A673 (cell line): ENCODE measurements around the gene HLA-B. TPM values are rescaled to one million over a fixed set of nuclear protein-coding genes. Genes with fewer than 3 reads are reported as not detected.

Experiments used
- BruUV-seq: library from RNA; stranded (reverse); fragments of 400-500 nt; replicated peaks from 2 replicates; lab custom pipeline; 2021; lab: Mats Ljungman, UMichigan
- CTCF ChIA-PET: fragments of 300-600 bp; sonication (Branson Sonifier 250); formaldehyde crosslinking; loops from one replicate; lab custom pipeline; 2022; ENCODE audit warnings: antibody characterized with exemption; lab: Charles Lee
- POLR2A ChIA-PET: fragments of 300-600 bp; sonication (Branson Sonifier 250); formaldehyde crosslinking; loops from one replicate; lab custom pipeline; 2022; ENCODE audit warnings: antibody characterized with exemption; ENCODE audit not compliant: low non-redundant PET; lab: Charles Lee
- DNase-seq: peaks from one replicate; pipeline ENCODE4 v3.0.0-alpha.2; 2015; ENCODE audit warnings: low spot score
- H3K27ac ChIP-seq: fragments of 200-600 bp; sonication (generic); 2 replicates; pipeline ENCODE4 v1.5.1; 2016; ENCODE audit warnings: mixed run types, low read depth, mild to moderate bottlenecking, mixed read lengths, antibody characterized with exemption, low read length; ENCODE audit not compliant: poor library complexity, severe bottlenecking
- H3K27me3 ChIP-seq: fragments of 200-600 bp; sonication (generic); replicated peaks from 2 replicates; pipeline ENCODE4 v1.6.1; 2017; ENCODE audit warnings: mixed run types, low read depth, mild to moderate bottlenecking, mixed read lengths, antibody characterized with exemption, low read length; ENCODE audit not compliant: insufficient read depth, poor library complexity
- H3K36me3 ChIP-seq: fragments of 200-600 bp; sonication (generic); 2 replicates; pipeline ENCODE4 v1.6.1; 2016; ENCODE audit warnings: mixed run types, mild to moderate bottlenecking, mixed read lengths, antibody characterized with exemption, low read length; ENCODE audit not compliant: insufficient read depth, poor library complexity, severe bottlenecking
- H3K4me1 ChIP-seq: fragments of 200-600 bp; sonication (generic); 2 replicates; pipeline ENCODE4 v1.6.1; 2017; ENCODE audit warnings: mixed run types, mild to moderate bottlenecking, mixed read lengths, antibody characterized with exemption, low read length; ENCODE audit not compliant: insufficient read depth, poor library complexity, severe bottlenecking
- H3K4me3 ChIP-seq: fragments of 200-600 bp; sonication (generic); 2 replicates; pipeline ENCODE4 v1.5.1; 2016; ENCODE audit warnings: low read depth, mixed run types, mild to moderate bottlenecking, mixed read lengths, low read length; ENCODE audit not compliant: poor library complexity, severe bottlenecking
- H3K9me3 ChIP-seq: fragments of 200-600 bp; sonication (generic); 2 replicates; pipeline ENCODE4 v1.6.1; 2016; ENCODE audit warnings: mixed run types, low read depth, mild to moderate bottlenecking, mixed read lengths, antibody characterized with exemption, low read length; ENCODE audit not compliant: poor library complexity, severe bottlenecking
- EZH2 ChIP-seq: fragments of 200-600 bp; sonication (generic); IDR thresholded peaks from 2 replicates; pipeline ENCODE4 v1.6.1; 2017; ENCODE audit warnings: borderline replicate concordance, low read depth, mild to moderate bottlenecking, mixed read lengths, antibody characterized with exemption, low read length; ENCODE audit not compliant: poor library complexity, severe bottlenecking
- intact Hi-C: fragments of 100-400 bp; cut with micrococcal nuclease; formaldehyde crosslinking; loops from one replicate; pipeline ENCODE4 v1.10.0; 2022; ENCODE audit not compliant: unreplicated experiment
- total RNA-seq: library from RNA; stranded (reverse); gene quantifications from 2 replicates; pipeline ENCODE4 v1.2.3, GENCODE V29; 2021
- TF ChIP-seq, protein P1 (sequence below): fragments of 300-800, 200-600 bp; sonication (generic); conservative IDR thresholded peaks from 2 replicates; pipeline ENCODE4 v1.5.1; 2017; ENCODE audit warnings: low read depth, mild to moderate bottlenecking, antibody characterized with exemption, low read length, moderate library complexity, mixed read lengths

The HLA-B gene
- total RNA-seq, 1 experiment from 2014 or later, result 27.3 TPM

DNA sequence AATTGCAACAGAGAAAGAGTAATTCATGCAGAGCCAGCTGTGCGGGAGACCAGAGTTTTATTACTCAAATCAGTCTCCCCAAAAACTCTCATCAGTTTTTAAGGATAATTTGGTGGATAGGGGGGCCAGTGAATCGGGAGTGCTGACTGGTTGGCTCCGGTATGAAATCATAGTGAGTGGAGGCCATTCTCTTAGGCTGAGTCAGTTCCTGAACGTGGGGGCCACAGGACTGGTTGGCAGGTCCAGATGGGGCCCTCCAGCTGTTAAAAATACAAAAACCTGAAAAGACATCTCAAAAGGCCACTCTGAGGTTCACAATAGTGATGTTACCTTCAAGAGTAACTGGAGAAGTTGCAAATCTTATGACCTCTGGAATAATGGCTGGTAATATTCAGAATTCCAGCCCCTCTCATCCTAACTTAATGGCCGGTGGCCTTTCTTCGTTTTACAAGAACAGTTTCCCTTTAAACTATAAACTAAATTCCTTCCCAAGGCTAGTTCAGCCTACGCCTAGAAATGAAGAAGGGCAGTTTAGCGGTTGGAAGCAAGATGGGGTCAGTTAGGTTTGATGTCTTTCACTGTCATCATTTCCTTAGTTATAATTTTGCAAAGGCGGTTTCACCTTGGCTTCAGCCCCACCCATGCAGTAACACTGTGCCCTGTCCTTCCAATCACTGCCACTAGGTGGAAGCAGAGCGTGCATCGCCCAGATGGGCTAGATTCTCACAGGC lies 39.6 kb upstream of the HLA-B start:
- Histone ChIP-seq H3K4me3 (no peak overlapping the region), H3K27ac (no peak overlapping the region), H3K4me1 (peaks cover 7% of the 10 kb centered on the region), H3K27me3 (no peaks in the 10 kb centered on the region), H3K9me3 (no peaks in the 10 kb centered on the region), H3K36me3 (no peaks in the 10 kb centered on the region)
- TF ChIP-seq, protein P1, sequence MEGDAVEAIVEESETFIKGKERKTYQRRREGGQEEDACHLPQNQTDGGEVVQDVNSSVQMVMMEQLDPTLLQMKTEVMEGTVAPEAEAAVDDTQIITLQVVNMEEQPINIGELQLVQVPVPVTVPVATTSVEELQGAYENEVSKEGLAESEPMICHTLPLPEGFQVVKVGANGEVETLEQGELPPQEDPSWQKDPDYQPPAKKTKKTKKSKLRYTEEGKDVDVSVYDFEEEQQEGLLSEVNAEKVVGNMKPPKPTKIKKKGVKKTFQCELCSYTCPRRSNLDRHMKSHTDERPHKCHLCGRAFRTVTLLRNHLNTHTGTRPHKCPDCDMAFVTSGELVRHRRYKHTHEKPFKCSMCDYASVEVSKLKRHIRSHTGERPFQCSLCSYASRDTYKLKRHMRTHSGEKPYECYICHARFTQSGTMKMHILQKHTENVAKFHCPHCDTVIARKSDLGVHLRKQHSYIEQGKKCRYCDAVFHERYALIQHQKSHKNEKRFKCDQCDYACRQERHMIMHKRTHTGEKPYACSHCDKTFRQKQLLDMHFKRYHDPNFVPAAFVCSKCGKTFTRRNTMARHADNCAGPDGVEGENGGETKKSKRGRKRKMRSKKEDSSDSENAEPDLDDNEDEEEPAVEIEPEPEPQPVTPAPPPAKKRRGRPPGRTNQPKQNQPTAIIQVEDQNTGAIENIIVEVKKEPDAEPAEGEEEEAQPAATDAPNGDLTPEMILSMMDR, result peak; percentile 89
- TF ChIP-seq EZH2, result no peak
- ChIA-PET CTCF (no interaction called here), POLR2A (interaction anchor here (0.6 kb wide), 1 partner anchor 782 kb away, joined by 6 read pairs; no protein-coding TSS in a partner anchor)
- DNase-seq, result peak; percentile 82
- no TSS peak for BruUV-seq
- intact Hi-C loops, result no loop called here

DNA sequence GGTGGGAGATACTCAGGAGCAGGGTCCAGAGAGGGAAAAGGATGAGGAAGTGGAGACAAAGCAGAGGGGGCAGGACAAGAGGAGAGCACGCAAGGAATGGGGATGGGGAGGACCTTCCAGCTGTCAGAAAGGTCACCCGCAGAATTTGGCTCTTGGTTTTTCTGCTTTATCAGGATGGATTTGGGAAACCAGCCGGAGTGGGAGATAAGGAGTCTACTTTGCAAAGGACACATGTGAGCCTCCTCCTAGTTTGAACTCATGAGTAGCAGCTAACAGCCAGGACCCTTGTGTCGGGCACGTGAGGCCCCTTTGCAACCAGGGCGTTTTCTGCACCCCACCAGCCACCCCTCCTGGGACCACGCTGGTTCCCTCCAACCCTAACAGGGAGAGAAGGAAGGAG lies 38.9 kb upstream of the HLA-B start:
- no peaks in the 10 kb centered on the region for H3K9me3 ChIP-seq
- no peaks in the 10 kb centered on the region for H3K4me1 ChIP-seq
- DNase-seq, result no peak
- intact Hi-C loops, result no loop called here
- CTCF ChIA-PET, result no interaction called here
- H3K27ac ChIP-seq, result no peak overlapping the region
- H3K4me3 ChIP-seq, result no peak overlapping the region
- TF ChIP-seq EZH2, result no peak
- TF ChIP-seq, protein P1, result no peak
- POLR2A ChIA-PET, result no interaction called here
- H3K36me3 ChIP-seq, result no peaks in the 10 kb centered on the region
- no peaks in the 10 kb centered on the region for H3K27me3 ChIP-seq
- no TSS peak for BruUV-seq

DNA sequence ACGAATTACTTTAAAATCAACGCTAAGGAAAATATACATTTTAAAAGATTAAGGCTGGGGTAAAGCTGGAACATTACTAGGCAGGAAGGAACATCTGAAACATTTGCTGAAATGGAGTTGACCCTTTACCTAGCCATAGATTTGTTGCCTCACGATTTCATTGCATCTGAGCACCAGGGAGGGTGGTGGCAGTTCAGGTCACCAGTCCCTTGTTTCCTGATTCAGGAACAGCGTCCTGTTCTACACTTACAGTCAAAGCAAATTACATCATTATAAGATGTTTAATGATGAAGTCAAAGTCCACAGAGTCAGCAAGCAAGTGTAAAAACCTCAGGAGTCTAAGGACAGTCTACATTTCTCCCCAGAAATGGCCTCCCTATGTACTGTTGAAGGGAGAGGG lies 37.4 kb upstream of the HLA-B start:
- POLR2A ChIA-PET, result interaction anchor here (0.5 kb wide), 1 partner anchor 257 kb away, joined by 7 read pairs; no protein-coding TSS in a partner anchor
- H3K9me3 ChIP-seq, result no peaks in the 10 kb centered on the region
- intact Hi-C loops, result no loop called here
- H3K36me3 ChIP-seq, result no peaks in the 10 kb centered on the region
- no peak for DNase-seq
- TF ChIP-seq, protein P1, result no peak
- TF ChIP-seq EZH2, result no peak
- no peak overlapping the region for H3K4me3 ChIP-seq
- no peaks in the 10 kb centered on the region for H3K27me3 ChIP-seq
- BruUV-seq, result no TSS peak
- H3K27ac ChIP-seq, result no peak overlapping the region
- CTCF ChIA-PET, result interaction anchor here (0.6 kb wide), 1 partner anchor 525 kb away, joined by 3 read pairs; no protein-coding TSS in a partner anchor
- H3K4me1 ChIP-seq, result no peaks in the 10 kb centered on the region
